HG02642 (cell line): Measurements from ENCODE around the gene LEKR1.
"Not testable (repeated sequence)": the region's sequence is repeated elsewhere in the genome, so short reads cannot be mapped to it uniquely, and the experiment has no call there.

Source experiments
- ATAC-seq: cut with Tn5 transposase; IDR thresholded peaks from one replicate; pipeline ENCODE4 v1.9.1; 2021; ENCODE audit warnings: mild to moderate bottlenecking; ENCODE audit not compliant: unreplicated experiment, poor library complexity

Gene LEKR1

DNA sequence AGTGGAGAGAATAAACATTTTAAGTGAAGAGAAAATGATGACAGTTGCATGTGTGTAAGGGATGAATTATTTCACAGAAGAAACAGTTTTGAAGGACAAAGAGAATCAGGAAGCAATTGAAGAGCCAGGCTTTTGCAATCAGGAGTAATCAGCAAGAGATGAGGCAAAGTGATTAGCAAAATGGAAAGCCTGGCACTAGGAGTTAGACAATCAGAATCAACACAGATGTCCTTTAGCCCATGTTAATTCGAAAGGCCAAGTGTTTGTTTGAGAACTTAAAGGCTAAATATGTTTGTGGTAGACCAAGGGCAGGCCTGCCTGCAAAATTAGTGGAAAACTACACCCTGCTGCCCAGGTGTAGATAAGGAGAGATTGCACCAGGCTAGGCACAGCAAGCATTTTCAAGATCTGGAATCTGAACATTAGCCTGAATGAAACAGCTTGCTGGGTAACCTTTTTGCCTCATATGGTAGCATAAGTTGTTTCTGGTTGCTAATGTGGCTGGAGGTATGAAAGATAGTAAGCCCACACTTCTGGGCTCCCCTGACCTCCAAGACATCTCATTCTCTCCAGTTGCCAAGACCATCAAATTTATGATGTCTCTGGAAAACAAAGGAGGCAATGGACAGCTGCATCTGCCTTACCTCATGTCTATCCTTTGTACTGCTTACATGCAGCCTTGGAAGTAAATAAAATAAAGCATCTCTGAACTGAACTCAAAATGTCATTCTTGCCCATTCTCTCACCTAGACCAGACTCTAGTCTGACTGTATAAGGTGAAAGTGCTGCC is 22.0 kb upstream of the LEKR1 start:
- no peak for ATAC-seq

DNA sequence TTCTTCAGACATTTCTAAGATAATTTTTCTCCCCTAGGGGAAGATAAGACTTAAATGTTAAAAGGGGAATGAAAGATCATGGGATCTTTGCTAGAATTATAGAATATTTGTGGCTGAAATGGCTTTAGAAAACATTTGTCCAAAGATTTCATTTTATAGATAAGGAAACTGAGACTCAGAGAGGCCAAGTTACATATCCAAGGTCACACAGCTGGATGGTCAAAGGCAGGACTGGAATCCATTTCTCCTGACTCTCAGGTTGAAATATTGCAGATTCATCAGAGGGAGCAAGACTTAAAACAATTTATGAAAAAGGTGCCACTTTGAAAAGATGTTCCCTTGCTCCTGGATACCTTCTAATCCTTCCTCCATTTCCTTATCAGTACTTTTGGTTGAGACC is 19.5 kb upstream of the LEKR1 start:
- ATAC-seq, result no peak

DNA sequence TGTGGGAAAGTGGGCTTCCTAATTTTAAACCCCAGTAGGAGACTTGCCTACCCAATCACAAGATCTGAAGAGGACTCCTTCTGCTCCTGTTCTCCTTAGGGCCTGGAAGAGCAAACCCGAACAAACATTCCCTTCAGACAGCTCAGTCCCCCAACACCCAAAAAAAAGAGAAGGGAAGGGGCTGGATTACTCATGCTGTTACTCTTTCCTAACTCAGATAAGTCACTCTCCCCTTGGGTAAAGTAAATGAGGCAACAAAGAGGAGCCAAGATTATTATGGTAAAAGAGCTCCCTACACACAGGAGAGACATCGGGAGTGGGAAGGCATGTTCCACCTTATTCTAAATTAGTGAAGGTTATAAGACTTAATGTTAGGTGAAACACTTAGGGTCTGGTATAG is 18.1 kb upstream of the LEKR1 start:
- ATAC-seq, result no peak

DNA sequence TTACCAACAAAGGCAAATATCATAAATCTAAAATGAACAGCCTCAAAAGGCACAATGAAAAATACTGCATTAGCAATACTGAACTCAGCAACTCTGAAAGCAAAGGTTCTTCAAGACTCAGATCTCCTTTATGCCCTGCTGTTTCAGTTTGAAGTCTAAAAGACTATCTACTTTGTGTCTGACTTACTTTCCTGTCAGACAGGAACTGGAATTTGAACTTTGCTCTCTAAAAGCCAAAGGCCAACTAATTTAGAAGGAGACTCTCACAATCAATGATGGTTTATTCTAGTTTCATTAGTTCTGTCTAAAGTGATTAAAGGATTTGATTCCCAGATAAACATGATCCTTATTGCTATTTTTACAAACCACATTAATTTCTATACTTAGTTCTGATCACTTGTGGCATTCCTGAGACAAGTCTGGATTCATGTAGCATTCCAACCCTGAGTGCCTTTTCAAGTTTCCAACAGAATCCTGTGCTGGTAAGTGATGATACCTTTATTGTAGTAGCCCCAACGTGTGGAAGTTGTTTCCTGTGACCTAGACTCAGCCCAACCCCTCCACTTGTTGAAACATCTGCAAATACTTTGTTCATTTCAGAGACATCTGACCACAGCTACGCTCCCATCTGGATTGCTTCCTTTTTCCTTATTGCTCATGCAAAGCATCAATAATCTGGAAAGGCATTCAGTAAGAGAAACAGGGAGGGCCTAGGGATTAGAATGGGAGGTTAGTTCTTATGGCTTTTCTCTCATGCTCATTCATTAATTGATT is 14.9 kb upstream of the LEKR1 start:
- ATAC-seq, result no peak

DNA sequence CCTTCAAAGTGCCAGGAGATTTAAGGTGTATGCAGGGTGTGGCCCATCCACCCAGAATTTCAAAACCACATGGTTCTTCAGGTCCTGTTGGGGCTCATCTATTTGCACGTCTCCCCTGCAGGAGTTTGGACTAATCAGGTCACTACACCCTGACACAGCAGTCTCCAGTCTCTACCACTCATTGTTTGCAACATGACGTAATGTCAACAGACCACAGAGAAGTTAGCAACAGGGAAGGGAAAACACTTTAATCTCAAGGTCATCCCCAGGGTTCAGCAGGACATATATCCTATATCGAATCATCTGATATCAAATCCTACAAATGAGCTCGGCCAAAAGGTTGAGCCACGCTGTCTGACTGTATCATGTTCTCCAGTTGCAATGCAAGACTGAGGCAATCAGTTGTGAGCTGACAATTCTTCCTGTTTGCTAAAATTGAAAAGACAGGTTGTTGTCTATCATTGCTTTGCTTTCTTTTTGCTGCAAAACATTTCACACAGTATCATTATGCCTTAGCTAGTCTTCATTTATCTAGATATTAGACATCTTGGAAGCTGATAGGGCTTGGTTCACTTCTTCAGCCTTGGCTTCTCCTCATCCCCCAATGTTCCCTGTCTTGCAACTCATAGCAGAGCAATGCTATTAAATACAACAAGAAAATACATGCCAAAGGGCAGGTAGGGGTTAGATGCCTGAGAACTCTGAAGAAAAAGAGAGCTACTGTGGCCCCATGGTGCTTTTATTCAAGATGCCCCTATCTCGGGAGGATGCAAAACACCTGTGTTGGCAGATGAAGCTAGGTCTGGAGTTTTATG is 13.4 kb upstream of the LEKR1 start:
- no peak for ATAC-seq

DNA sequence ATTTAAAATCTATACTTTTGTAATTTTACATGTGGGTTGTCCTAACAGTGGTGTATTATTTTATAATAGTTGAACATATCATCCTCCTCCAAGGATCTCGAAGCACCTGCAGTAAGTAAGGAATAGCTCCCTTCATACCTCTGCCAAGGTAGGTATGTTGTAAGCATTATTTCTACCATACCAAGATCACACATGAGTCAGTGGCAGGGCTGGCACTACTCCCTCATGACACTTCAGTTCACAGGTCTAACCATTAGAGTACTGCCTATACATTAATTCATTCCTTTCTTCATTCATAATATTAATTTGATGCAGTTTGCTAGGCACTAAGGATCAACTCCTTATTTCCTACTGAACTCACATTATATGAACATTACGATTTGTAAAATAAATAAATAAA is 11.9 kb upstream of the LEKR1 start:
- no peak for ATAC-seq

DNA sequence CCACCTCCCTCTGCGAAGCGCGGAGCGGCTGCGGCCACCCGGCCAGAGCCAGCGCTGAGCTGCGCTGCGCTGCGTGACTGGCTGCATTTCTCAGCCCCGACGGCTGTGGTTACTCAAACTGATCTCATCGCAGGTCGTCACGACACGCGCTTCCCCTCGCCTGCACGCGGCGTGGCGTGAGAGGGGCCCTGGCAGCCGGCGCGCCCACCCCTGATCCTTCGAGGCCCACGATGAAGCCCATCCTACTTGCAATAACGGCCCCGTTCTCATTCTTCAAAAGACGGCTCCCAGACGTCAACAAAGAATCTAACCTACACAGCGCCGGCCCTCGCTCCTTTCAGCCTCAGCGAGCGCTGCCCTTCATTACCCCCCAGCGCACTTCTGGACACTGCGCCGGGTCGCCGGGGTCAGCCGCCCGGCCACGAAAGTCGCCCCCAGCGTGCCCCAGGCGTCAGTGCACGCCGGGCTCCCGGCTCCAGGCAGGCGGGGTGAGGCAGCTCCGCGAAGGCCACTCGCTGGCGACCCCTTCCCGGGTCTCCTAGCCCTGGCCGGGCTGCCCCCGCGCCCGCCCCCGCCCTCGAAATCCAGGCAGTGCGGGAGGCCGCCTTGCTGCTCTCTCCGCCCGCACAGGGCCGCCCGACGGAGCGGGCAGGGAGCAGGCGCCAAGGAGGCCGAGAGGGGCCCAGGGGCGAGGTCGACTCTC is 9.9 kb upstream of the LEKR1 start:
- ATAC-seq, result peak; percentile 32

DNA sequence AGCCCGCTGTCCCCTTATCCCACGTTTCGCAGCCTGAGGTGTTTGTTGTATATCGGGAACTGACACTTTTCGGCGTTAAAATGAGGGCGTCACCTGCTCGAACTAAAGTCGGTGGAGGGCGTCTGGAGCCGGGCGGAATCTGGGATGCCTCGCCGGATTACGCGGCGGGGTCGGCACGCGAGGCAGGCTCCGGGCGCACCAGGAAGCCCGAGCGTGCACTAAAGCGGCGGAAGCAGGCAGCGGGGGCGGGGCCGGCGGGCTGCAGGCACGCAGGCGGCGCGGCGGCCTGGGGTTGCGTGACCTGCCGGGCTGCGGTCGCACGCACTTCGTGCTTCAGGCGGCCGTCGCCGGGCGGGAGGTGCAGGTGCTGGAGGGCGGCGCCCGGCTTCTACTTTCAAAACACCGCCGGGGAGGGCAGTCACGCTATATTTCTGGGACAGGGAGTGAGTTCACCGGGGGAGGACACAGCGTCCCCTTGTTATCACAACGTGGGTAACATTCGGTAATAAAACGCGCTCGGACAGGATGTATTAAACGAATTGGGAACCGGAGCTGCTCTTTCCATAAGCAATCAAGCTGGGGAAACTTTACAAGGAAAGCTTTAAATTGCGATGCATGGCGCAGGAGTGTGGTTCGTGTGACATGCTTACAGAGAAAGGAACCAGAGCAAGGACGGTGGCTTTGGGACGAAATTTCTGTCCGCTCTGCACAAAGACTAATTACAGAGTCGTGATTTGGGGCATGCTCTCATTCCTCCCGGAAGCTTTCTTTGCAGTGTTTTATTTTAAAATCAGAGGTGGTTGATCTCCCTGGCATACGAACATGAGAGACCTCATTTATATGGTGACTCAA is 9.1 kb upstream of the LEKR1 start:
- peak; percentile 83 for ATAC-seq

DNA sequence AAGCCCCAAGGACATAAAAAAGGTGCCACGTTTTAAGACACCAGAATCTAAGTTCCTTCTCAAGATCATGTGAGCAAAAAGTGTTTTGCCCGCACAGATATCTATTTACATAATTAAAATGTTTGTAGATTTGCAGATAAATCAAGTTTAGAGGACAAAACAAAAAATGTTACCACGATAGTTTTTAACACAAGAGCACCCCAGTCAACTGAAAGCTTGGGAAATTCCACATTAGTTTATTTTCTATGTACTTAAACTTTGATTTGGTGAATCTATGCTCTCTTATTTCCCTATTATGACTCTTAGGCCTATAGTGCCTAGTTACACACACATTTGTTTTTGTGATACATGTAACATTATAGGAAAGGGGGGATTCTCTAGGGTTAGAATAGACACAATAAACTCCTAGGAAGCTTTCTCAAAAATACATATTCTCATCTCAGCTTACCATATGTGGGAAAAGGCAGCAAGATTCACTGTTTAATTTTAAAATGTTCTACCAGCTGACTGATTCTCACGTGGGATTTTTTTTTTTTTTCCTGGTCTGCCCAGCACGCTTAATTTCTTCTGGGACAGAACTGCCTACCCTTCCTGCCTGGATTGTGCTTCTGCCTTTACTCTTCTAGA is 8.4 kb upstream of the LEKR1 start:
- ATAC-seq, result no peak

DNA sequence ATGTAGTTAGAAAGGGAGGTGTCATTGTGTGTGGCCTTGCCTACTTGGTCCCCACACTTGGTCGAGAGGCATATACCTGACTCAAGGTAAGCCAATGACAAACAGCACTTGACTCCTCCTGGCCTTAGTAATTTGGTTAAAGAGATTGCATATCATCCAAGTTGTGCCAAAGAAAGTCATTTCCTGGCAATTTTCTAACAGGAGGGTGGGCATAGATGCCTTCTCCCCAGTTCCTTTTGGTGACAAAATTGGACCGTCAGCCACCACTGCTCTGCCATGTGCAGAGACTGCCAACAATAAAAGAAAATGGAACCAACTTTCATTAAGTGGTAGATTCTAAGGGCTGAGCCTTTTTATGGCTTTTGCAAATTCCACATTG is 7.9 kb upstream of the LEKR1 start:
- ATAC-seq, result no peak

DNA sequence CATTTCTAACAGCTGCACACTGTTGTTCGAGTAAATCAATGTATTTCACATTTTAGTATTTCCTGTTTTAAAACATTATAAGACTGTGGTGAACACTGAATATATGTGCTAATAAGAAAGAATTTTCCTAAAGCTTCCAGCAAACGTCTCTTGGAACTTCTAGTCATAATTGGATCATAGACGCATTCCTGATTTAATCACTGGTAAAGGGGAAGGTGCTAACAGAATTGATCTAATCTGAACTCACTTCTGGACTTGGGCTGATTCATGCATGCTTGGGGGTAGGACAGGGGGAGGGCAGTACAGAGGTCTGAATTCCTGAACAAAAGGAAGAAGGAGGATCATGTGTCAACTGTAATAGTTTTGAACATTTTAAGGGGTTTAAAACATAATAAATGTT is 7.3 kb upstream of the LEKR1 start:
- ATAC-seq, result no peak

DNA sequence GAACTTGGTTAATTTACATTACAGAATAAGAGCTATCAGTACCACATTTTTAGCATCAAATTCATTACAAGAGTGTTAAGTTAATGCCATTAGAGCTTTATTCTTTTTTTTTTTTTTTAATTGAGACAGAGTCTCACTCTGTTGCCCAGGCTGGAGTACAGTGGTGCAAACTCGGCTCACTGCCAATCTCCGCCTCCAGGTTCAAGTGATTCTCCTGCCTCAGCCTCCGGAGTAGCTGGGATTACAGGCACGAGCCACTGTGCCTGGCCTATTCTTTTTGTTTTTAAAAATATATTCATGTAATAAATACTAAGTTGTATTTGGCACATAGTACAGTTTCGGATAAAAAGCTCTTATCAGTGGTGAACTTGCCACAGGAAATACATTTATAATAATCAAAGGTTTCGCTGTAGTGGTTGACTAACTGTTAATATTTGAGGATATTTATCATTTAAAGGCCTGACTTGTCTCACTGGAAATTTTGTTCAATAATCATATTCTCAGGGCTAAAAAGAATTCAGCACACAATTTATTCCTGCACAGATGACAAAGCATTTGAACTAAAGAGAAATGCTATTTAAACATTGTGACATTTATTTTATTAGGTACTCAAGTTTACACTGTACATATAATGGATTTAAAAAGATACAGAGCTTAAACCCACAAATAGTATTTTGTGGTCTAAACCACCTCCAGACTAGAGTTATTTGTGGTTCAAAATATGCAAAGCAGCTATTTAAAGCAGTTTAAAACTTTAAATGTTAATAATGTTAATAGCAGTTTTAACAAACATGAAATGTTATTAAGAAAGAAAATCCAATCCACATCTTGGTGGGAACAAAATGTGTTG is 6.1 kb upstream of the LEKR1 start:
- ATAC-seq, result no peak

DNA sequence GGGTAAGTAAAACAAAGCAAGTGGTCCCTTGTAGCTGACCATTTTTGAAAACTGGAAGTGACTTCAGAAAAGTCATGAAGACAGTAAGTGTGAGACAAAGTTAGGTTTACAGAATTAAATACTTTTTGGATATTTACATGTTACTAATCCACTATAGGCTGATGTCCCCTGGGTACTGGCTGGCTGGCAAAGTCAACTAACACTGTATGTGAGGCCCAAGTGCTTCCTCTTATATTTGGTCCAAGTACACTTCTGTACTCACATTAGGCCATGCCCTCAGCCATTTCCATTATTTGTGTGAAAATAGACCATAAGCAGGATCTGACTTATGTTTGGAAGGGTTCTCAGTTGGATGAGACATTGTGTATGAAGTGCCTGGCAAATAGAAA is 5.5 kb upstream of the LEKR1 start:
- no peak for ATAC-seq

DNA sequence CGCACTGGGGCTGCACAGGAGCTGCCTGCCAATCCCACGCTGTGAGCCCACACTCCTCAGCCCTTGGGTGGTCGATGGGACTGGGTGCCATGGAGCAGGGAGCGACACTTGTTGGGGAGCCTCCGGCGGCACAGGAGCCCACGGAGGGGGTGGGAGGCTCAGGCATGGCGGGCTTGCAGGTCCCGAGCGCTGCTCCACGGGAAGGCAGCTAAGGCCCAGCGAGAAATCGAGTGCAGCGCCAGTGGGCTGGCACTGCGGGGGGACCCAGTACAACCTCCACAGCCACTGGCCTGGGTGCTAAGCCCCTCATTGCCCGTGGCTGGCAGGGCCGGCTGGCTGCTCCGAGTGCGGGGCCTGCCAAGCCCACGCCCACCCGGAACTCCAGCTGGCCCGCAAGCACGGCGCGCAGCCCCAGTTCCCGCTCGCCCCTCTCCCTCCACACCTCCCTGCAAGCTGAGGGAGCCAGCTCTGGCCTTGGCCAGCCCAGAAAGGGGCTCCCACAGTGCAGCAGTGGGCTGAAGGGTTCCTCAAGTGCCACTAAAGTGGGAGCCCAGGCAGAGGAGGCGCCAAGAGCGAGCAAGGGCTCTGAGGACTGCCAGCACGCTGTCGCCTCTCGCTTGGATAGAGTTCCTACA is 3.4 kb upstream of the LEKR1 start:
- not testable (repeated sequence) for ATAC-seq

DNA sequence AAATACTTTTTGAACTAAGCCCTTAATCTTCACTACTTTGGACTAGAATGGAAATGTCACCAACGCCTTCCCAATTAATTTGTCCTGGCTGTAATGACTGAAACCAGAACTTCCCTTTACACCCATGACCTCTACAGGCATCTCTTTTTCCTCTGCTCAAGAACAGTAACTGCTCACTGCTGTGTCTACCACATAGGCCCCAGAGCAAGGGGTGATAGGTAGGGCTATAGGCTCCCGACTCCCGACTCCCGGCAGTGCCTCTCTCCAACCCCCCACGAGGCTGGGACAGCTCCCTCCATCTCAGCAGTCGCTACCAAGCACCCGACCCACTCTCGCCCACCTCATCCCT is 384 bp upstream of the LEKR1 start:
- peak; percentile 58 for ATAC-seq

DNA sequence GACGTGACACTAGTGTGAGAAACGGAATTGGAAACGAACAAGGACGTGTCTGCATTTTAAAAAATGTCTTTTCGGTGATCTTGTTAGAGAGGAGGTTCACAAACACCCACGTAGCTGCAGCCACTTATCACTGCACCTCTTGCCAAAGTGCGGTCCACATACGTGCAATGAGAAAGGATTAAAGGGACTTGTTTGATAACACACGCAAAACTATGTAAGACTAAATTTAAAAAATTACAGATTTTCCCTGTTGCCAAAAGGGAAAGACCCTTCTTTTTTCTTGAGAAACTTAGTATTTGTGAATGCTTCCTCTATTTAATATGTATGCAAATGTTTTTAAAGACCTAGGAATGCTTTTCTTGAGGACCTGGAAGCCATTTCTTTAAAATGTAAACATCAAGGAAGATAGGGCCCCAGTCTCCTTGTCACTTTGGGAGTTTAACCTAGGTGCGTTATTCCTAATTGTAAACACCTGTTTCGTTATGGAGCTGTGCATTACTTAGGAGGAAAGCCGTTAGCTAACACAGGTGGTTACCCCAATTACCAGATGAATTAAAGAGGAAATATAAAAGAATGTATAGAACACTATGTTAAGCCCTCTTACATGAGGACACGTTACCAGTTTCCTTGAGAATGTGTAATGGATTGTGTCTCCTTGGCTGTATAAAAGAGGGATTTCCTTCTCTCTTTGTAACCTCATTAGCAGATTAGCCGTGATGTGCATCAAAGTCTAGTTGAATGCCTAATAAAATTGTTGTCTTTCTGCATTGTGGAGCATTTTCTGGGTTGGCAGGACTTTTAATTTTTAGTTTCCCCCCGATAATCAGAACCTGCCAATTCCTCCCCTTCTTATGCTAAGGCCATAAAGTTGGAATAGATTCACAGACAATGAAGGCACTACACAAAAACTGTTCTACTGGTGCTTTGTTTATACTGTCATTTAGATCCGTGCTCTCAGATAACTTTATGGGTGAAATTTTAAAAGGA is 1.0 kb downstream of the LEKR1 start:
- ATAC-seq, result no peak

DNA sequence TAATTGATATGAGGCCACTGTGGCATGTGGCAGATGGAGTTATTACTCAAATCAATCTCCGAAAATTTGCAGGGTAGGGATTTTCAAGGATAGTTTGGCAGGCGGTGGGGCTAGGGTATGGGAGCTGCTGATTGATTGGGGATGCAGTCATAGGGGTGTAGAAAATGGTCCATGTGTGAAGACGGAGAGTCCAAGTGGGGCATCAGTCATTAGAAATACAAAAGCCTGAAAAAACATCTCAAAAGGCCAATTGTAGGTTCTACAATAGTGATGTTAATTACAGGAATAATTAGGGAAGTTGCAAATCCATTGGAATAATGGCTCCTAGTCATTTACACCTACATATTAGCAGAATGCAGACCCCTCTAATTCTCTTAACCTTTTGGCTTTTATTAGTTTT is 4.9 kb downstream of the LEKR1 start:
- no peak for ATAC-seq
